ENCODE measurements around the gene TCEANC2. TPM values are rescaled to one million over a fixed set of nuclear protein-coding genes. Genes with fewer than 3 reads are reported as not detected.
"Not testable (repeated sequence)": the region's sequence is repeated elsewhere in the genome, so short reads cannot be mapped to it uniquely, and the experiment has no call there.

TCEANC2 gene
- polyA plus RNA-seq, 3 donors: 7.7 to 9.2 (median 8.5) TPM

GRCh38 chr1:54016343-54017282 is 36.8 kb upstream of the TCEANC2 start:
- no peak for DNase-seq (ENCODE audit: extremely low read depth in 1 of 11, low read depth in 9 of 11, low spot score in 4 of 11)

GRCh38 chr1:54017979-54018378 is 35.4 kb upstream of the TCEANC2 start, which contains the start of gene LDLRAD1:
Gene LDLRAD1 (minus strand): TSS chr1:54018186. CDS start chr1:54018112, 74 bp downstream.
- DNase-seq (ENCODE audit: extremely low read depth in 1 of 11, low read depth in 9 of 11, low spot score in 4 of 11): no peak

DNA sequence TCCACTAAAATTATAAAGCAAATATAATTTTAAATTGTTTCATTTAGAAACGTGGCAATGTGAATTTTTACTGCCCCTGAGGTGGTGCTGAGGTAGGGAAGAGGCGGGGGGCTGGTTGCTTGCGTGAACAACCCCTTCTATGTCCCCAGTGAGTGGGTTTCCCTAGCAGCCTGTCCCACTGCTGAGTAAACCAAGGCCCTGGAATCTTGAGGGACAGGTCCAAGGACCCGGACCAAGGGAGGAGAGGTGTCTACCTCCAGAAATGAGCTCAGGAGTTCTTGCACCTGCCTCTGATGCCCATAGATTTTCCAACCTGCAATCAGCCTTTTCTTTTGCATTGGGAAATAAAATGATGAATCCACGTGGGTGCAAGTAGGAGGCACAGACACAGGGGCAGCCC is 34.8 kb upstream of the TCEANC2 start:
- DNase-seq (ENCODE audit: extremely low read depth in 1 of 11, low read depth in 9 of 11, low spot score in 4 of 11): no peak

GRCh38 chr1:54019562-54020176 is 33.7 kb upstream of the TCEANC2 start:
- not testable (repeated sequence) for DNase-seq (ENCODE audit: extremely low read depth in 1 of 11, low read depth in 9 of 11, low spot score in 4 of 11)

- DNase-seq (ENCODE audit: extremely low read depth in 1 of 11, low read depth in 9 of 11, low spot score in 4 of 11): no peak
Observed at GRCh38 chr1:54024358-54024757, 29.1 kb upstream of the TCEANC2 start.

- DNase-seq (ENCODE audit: extremely low read depth in 1 of 11, low read depth in 9 of 11, low spot score in 4 of 11): not testable (repeated sequence)
Observed at GRCh38 chr1:54024811-54025210, 28.6 kb upstream of the TCEANC2 start.

DNA sequence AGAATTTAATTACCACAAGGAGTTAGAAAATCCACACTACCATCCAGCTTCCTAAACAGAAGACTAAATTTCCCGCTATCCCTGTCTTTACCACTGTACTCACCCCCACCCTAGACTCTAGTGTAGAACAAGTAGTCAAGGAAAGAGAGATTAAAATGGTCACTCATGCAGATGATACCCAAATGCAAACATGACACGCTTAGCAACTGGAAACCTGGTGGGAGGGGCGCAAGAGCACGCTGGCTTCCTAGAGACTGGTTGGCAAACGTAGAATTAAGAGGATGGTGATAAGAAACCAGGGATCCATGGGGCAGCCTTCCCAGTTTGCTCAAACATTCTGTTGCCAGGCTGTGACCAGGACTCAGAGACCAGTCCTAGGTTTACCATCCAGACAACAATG is 25.6 kb upstream of the TCEANC2 start:
- no peak for DNase-seq (ENCODE audit: extremely low read depth in 1 of 11, low read depth in 9 of 11, low spot score in 4 of 11)

GRCh38 chr1:54028306-54029251 is 24.8 kb upstream of the TCEANC2 start:
- DNase-seq (ENCODE audit: extremely low read depth in 1 of 11, low read depth in 9 of 11, low spot score in 4 of 11): no peak

DNA sequence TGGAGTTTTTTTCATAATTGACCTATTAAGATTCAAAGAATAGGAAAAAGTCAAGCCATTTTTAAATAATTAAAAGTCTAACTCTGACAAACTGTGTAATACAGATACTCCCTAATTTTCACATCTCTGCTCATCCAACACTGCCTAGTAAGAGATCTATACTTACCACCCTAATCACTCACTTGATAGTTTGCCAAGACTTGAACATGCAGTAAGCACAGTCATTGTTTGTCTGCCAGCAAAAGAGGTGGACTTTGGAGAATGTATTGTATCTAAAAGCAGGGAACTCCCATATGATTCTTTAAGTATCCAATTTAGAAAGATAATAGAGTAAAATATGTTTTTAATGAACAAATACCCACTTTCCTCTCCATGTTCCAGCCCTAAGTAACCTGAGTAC is 15.9 kb upstream of the TCEANC2 start:
- no peak for DNase-seq (ENCODE audit: extremely low read depth in 1 of 11, low read depth in 9 of 11, low spot score in 4 of 11)

- peak in 2 of 11 donors; percentile 5 to 8 for DNase-seq (ENCODE audit: extremely low read depth in 1 of 11, low read depth in 9 of 11, low spot score in 4 of 11)
Observed at GRCh38 chr1:54041806-54042205, 11.6 kb upstream of the TCEANC2 start.

DNA sequence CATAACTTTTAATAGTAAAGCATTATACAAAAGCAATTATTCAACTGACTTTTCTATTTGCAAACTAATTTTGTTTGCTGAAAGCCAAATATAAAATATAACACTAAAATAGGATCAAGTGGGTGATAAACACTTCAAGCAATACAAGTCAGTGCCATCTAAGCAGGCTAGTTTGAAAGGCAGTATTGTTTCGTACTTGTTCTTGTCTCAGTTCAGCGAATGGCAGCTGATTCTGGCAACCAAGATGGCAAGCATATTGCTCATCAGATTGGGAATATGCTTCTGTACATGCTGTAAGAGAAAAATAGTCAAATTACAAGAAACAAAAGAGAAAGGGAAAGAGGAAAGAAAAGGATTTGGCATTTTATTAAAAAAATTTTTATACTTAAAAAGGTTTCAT is 7.9 kb upstream of the TCEANC2 start:
- no peak for DNase-seq (ENCODE audit: extremely low read depth in 1 of 11, low read depth in 9 of 11, low spot score in 4 of 11)

- no peak for DNase-seq (ENCODE audit: extremely low read depth in 1 of 11, low read depth in 9 of 11, low spot score in 4 of 11)
Observed at GRCh38 chr1:54046671-54047383, 6.6 kb upstream of the TCEANC2 start.

DNA sequence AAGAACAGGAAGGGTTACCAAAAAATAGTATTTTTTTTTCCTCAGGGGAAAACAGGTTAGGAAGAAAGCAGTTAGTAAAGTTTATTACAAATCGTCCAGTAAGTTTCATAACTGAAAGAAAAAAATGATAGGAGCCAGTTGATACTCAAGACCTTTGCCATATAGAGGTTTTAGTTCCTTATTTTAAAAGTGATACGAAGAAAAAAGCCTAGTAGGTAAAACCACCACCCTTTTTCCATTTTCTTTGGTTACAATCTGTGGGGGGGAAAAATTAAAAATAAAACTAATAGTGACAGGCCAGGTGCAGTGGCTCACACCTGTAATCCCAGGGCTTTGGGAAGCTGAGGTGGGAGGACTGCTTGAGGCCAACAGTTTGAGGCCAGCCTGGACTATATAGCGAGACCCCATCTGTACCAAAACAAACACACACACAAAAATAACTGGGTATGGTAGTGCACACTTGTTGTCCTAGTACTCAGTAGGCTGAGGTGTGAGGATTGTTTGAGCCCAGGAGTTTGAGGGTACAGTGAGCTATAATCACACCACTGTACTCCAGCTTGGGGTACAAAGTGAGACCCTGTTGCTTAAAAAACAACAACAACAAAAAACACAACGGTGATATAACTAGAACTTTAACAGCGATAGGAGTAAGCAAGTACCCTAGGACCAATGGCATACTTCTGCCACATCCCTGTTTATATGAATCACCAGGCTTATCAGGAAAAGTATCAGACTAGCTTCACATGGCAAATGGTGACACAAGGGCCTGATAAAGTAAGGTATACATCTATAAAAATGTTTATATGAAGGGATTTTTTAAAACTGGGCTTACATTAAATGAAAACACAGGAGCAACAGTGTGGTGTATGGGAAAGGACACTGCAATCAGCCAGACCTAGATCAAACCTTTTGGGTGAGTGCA is 5.8 kb upstream of the TCEANC2 start:
- no peak for DNase-seq (ENCODE audit: extremely low read depth in 1 of 11, low read depth in 9 of 11, low spot score in 4 of 11)

GRCh38 chr1:54050435-54050834 is 3.0 kb upstream of the TCEANC2 start:
- DNase-seq (ENCODE audit: extremely low read depth in 1 of 11, low read depth in 9 of 11, low spot score in 4 of 11): not testable (repeated sequence)

GRCh38 chr1:54051933-54052430 is 1.4 kb upstream of the TCEANC2 start:
- peak in 1 of 11 donors; percentile 27 for DNase-seq (ENCODE audit: extremely low read depth in 1 of 11, low read depth in 9 of 11, low spot score in 4 of 11)

GRCh38 chr1:54052431-54052933 is 926 bp upstream of the TCEANC2 start:
- peak in 6 of 11 donors; percentile 40 to 66 (median 60) for DNase-seq (ENCODE audit: extremely low read depth in 1 of 11, low read depth in 9 of 11, low spot score in 4 of 11)

DNA sequence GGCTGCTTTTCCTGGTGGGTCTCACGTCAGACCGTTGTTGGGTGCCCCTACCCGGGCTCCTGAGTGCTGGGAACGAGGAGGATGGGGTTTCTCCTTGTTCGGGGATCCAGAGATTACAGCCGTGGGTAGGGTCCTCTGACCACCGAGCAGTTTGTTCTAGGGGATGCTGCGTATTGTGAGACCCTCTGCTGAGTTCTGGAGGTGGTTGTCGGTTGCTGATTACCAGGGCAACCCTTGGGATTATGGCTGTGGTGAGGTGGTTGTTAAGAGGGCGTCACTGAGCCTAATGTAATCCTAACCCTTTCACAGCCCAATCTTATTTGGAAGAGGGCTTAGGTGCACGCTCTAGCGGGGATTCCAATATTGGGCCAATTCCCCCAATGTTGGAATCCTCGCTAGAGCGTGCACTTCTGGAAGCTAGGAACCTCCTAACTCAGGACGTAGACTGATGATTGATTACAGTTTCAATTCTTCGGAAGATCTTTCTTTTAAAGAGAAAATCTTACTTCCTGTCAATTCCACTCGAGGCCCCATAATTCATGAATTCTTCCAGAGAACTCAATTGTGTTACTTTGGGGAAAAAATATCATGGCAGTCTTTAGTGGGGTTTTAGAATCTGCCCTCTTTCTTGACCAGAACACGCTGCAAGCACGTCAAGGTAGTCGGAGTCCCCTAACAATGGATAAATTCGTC is 483 bp downstream of the TCEANC2 start:
- no peak for DNase-seq (ENCODE audit: extremely low read depth in 1 of 11, low read depth in 9 of 11, low spot score in 4 of 11)

All from renal cortex interstitium (tissue), 11 donors.